HCT116 (cell line): Measurements from ENCODE around the gene COL5A2. TPM values are rescaled to one million over a fixed set of nuclear protein-coding genes. Genes with fewer than 3 reads are reported as not detected.

Source experiments
- ATAC-seq: fragments of 200-7000 bp; cut with Tn5 transposase; 2 replicates; pipeline ENCODE4 v1.9.1; 2020; ENCODE audit warnings: mild to moderate bottlenecking, moderate library complexity
- BruUV-seq: library from RNA; stranded (reverse); fragments of 400-500 nt; replicated peaks from 2 replicates; lab custom pipeline; 2021; lab: Mats Ljungman, UMichigan
- CTCF ChIA-PET: fragments of 300-600 bp; sonication (Branson Sonifier 250); formaldehyde crosslinking; loops from one replicate; lab custom pipeline; 2021; ENCODE audit warnings: antibody characterized with exemption; lab: Charles Lee
- POLR2A ChIA-PET: fragments of 300-600, 350-600 bp; sonication (Branson Sonifier 250); formaldehyde crosslinking; loops from one replicate; lab custom pipeline; 2021; ENCODE audit warnings: antibody characterized with exemption; lab: Charles Lee
- RAD21 ChIA-PET, 2 experiments: fragments of 300-600 bp; sonication (Branson Sonifier 250); formaldehyde crosslinking; loops; one replicate each; lab custom pipeline; 2023; ENCODE audit warnings: low total read pairs in 2 of 2; ENCODE audit not compliant: uncharacterized antibody in 2 of 2, unreplicated experiment in 2 of 2, low non-redundant PET in 1 of 2; lab: Charles Lee
- DNase-seq: peaks from one replicate; pipeline ENCODE4 v3.0.0-alpha.2; 2010; ENCODE audit warnings: low read depth, low spot score
- H2AFZ ChIP-seq: fragments of 200-600 bp; shearing (Covaris generic), sonication (generic); 2 replicates; pipeline ENCODE4 v1.6.1; 2017; ENCODE audit warnings: low read depth, mixed run types, mixed read lengths, antibody characterized with exemption, low read length; ENCODE audit not compliant: poor library complexity, severe bottlenecking
- H3K27ac ChIP-seq: 2 replicates; pipeline ENCODE4 v1.5.1; 2012; ENCODE audit warnings: low read depth, low read length
- H3K27me3 ChIP-seq: fragments of 200-600 bp; sonication (generic); 2 replicates; pipeline ENCODE4 v1.6.1; 2016; ENCODE audit warnings: mixed run types, low read length, mixed read lengths; ENCODE audit not compliant: insufficient read depth
- H3K36me3 ChIP-seq, 2 experiments: fragments of 200-500 bp in 1 of 2; fragments of 200-600 bp in 1 of 2; sonication (Bioruptor generic) in 1 of 2; sonication (generic) in 1 of 2; 2 replicates each; pipeline versions ENCODE4 v1.5.1 to v1.6.1; 2014 to 2016; ENCODE audit warnings: low read length in 2 of 2, inconsistent platforms in 1 of 2, mixed read lengths in 1 of 2, mixed run types in 1 of 2; ENCODE audit not compliant: insufficient read depth in 2 of 2, control insufficient read depth in 1 of 2
- H3K4me1 ChIP-seq, 2 experiments: fragments of 200-600 bp in 1 of 2; sonication (generic) in 1 of 2; 2 replicates each; pipeline versions ENCODE4 v1.5.1 to v1.6.1; 2012 to 2017; ENCODE audit warnings: low read length in 2 of 2, inconsistent platforms in 1 of 2, mild to moderate bottlenecking in 1 of 2, mixed read lengths in 1 of 2, mixed run types in 1 of 2, moderate library complexity in 1 of 2; ENCODE audit not compliant: insufficient read depth in 2 of 2, control insufficient read depth in 1 of 2
- H3K4me2 ChIP-seq: fragments of 200-600 bp; sonication (generic); 2 replicates; pipeline ENCODE4 v1.6.1; 2017; ENCODE audit warnings: mixed run types, low read length, mixed read lengths
- H3K4me3 ChIP-seq, 2 experiments: fragments of 200-600 bp in 1 of 2; sonication (generic) in 1 of 2; replicated peaks in 1 of 2; 2 replicates each; pipeline ENCODE4 v1.5.1; 2011 to 2016; ENCODE audit warnings: low read length in 2 of 2, control low read depth in 1 of 2, low read depth in 1 of 2, mild to moderate bottlenecking in 1 of 2, mixed read lengths in 1 of 2, mixed run types in 1 of 2
- H3K79me2 ChIP-seq: fragments of 200-600 bp; sonication (generic); 2 replicates; pipeline ENCODE4 v1.6.1; 2017; ENCODE audit warnings: mild to moderate bottlenecking, mixed run types, low read length, moderate library complexity, mixed read lengths; ENCODE audit not compliant: insufficient read depth
- H3K9ac ChIP-seq: fragments of 200-600 bp; sonication (generic); 2 replicates; pipeline ENCODE4 v1.6.1; 2016; ENCODE audit warnings: low read length, mixed read lengths
- H3K9me2 ChIP-seq: fragments of 200-600 bp; sonication (generic), shearing (Covaris generic); 2 replicates; pipeline ENCODE4 v1.6.1; 2017; ENCODE audit warnings: mixed run types, mild to moderate bottlenecking, moderate library complexity; ENCODE audit not compliant: insufficient read depth
- H3K9me3 ChIP-seq, 2 experiments: fragments of 200-500 bp in 1 of 2; fragments of 200-600 bp in 1 of 2; sonication (Bioruptor generic) in 1 of 2; sonication (generic) in 1 of 2; 2 replicates each; pipeline ENCODE4 v1.6.1; 2014 to 2017; ENCODE audit warnings: low read length in 2 of 2, mixed read lengths in 2 of 2, inconsistent platforms in 1 of 2, low read depth in 1 of 2, mild to moderate bottlenecking in 1 of 2, mixed run types in 1 of 2, moderate library complexity in 1 of 2; ENCODE audit not compliant: control insufficient read depth in 1 of 2, insufficient read depth in 1 of 2
- H4K20me1 ChIP-seq: fragments of 200-600 bp; sonication (generic), shearing (Covaris generic); 2 replicates; pipeline ENCODE4 v1.6.1; 2017; ENCODE audit warnings: mixed run types, mild to moderate bottlenecking, moderate library complexity; ENCODE audit not compliant: insufficient read depth
- ELF1 ChIP-seq: IDR thresholded peaks from 2 replicates; pipeline ENCODE4 v1.6.1; 2012; ENCODE audit warnings: low read depth, borderline replicate concordance
- FOSL1 ChIP-seq: IDR thresholded peaks from 2 replicates; pipeline ENCODE4 v1.6.1; 2012; ENCODE audit warnings: low read depth
- POLR2AphosphoS5 ChIP-seq: IDR thresholded peaks from 2 replicates; pipeline ENCODE4 v1.6.1; 2011; ENCODE audit warnings: mild to moderate bottlenecking, low read depth, low read length, moderate library complexity
- SRF ChIP-seq: IDR thresholded peaks from 2 replicates; pipeline ENCODE4 v1.6.1; 2012; ENCODE audit warnings: low read depth
- TCF7L2 ChIP-seq: IDR thresholded peaks from 2 replicates; pipeline ENCODE4 v1.7.0; 2011; ENCODE audit warnings: borderline replicate concordance, inconsistent platforms; ENCODE audit not compliant: insufficient read depth, insufficient read length; ENCODE audit errors: extremely low read depth
- ZNF274 ChIP-seq: fragments of 200-500 bp; sonication (Bioruptor generic); IDR thresholded peaks from 2 replicates; pipeline ENCODE4 v1.6.1; 2014; ENCODE audit warnings: mild to moderate bottlenecking, low read depth, low read length, inconsistent platforms
- intact Hi-C: fragments of 100-400 bp; cut with micrococcal nuclease; formaldehyde crosslinking; loops from 2 replicates; pipeline ENCODE4 v1.10.0; 2022
- total RNA-seq: library from RNA; stranded (reverse); gene quantifications from one replicate; pipeline ENCODE4 v1.2.1, GENCODE V29; 2021; ENCODE audit not compliant: unreplicated experiment
- TF ChIP-seq, protein P1 (sequence below): IDR thresholded peaks from 2 replicates; pipeline ENCODE4 v1.6.1; 2011; ENCODE audit warnings: mild to moderate bottlenecking, low read length, moderate library complexity; ENCODE audit not compliant: insufficient replicate concordance; ENCODE audit errors: extremely low read depth
- TF ChIP-seq, protein P2 (sequence below): IDR thresholded peaks from 2 replicates; pipeline ENCODE4 v1.6.1; 2012; ENCODE audit warnings: low read depth

The COL5A2 gene
- total RNA-seq, 1 experiment from 2014 or later = 2.3 TPM

DNA sequence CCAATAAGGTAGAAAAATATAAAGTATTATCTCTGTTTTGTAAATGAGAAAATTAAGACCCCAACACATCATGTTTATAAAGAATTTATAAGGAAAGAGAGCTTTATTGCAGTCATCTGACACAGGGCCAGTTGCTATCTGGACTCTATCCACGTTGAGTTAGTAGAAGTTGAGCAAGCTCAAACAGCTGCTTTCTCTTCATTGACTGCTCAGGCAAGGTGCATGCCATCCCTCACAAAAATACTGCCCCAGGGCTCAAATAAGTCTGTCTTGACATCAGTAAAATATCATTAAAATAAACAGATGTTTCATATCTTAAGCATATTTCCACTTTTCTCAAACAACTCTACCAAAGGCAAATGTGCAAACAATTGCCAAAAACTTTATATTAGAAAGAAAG is 14.8 kb downstream of the COL5A2 start:
- POLR2A ChIA-PET = no interaction called here
- Histone ChIP-seq H3K9me2 (no peaks in the 10 kb centered on the region), H3K27ac (no peak overlapping the region), H3K27me3 (no peaks in the 10 kb centered on the region), H2AFZ (no peak overlapping the region), H3K9me3 (no peaks in the 10 kb centered on the region), H3K36me3 (no peaks in the 10 kb centered on the region), H4K20me1 (no peaks in the 10 kb centered on the region), H3K4me2 (no peak overlapping the region), H3K4me1 (no peaks in the 10 kb centered on the region), H3K79me2 (no peaks in the 10 kb centered on the region), H3K9ac (no peak overlapping the region), H3K4me3 (no peak overlapping the region)
- no TSS peak for BruUV-seq
- RAD21 ChIA-PET = no interaction called here
- CTCF ChIA-PET = interaction anchor here (1.5 to 1.6 kb wide), 2 partner anchors 13 to 21 kb away, joined by 5 to 12 read pairs; no protein-coding TSS in a partner anchor
- intact Hi-C loops = no loop called here
- ATAC-seq = no peak
- DNase-seq = no peak
- TF ChIP-seq SRF (no peak), FOSL1 (no peak), ELF1 (no peak), ZNF274 (no peak), TCF7L2 (no peak), POLR2AphosphoS5 (no peak)
- TF ChIP-seq, protein P1, sequence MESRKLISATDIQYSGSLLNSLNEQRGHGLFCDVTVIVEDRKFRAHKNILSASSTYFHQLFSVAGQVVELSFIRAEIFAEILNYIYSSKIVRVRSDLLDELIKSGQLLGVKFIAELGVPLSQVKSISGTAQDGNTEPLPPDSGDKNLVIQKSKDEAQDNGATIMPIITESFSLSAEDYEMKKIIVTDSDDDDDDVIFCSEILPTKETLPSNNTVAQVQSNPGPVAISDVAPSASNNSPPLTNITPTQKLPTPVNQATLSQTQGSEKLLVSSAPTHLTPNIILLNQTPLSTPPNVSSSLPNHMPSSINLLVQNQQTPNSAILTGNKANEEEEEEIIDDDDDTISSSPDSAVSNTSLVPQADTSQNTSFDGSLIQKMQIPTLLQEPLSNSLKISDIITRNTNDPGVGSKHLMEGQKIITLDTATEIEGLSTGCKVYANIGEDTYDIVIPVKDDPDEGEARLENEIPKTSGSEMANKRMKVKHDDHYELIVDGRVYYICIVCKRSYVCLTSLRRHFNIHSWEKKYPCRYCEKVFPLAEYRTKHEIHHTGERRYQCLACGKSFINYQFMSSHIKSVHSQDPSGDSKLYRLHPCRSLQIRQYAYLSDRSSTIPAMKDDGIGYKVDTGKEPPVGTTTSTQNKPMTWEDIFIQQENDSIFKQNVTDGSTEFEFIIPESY = no peak
- TF ChIP-seq, protein P2, sequence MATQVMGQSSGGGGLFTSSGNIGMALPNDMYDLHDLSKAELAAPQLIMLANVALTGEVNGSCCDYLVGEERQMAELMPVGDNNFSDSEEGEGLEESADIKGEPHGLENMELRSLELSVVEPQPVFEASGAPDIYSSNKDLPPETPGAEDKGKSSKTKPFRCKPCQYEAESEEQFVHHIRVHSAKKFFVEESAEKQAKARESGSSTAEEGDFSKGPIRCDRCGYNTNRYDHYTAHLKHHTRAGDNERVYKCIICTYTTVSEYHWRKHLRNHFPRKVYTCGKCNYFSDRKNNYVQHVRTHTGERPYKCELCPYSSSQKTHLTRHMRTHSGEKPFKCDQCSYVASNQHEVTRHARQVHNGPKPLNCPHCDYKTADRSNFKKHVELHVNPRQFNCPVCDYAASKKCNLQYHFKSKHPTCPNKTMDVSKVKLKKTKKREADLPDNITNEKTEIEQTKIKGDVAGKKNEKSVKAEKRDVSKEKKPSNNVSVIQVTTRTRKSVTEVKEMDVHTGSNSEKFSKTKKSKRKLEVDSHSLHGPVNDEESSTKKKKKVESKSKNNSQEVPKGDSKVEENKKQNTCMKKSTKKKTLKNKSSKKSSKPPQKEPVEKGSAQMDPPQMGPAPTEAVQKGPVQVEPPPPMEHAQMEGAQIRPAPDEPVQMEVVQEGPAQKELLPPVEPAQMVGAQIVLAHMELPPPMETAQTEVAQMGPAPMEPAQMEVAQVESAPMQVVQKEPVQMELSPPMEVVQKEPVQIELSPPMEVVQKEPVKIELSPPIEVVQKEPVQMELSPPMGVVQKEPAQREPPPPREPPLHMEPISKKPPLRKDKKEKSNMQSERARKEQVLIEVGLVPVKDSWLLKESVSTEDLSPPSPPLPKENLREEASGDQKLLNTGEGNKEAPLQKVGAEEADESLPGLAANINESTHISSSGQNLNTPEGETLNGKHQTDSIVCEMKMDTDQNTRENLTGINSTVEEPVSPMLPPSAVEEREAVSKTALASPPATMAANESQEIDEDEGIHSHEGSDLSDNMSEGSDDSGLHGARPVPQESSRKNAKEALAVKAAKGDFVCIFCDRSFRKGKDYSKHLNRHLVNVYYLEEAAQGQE = no peak
